Activated effector memory CD4-positive, alpha-beta T cell treated with Interleukin-2 at 50 U/mL for 16 hours (primary cell): ENCODE data around the gene EVI2A.
"Not testable (repeated sequence)": the region's sequence is repeated elsewhere in the genome, so short reads cannot be mapped to it uniquely, and the experiment has no call there.

Experiments used
- DNase-seq: peaks from one replicate; pipeline ENCODE4 v3.0.0-alpha.2; 2020

EVI2A gene, protein sequence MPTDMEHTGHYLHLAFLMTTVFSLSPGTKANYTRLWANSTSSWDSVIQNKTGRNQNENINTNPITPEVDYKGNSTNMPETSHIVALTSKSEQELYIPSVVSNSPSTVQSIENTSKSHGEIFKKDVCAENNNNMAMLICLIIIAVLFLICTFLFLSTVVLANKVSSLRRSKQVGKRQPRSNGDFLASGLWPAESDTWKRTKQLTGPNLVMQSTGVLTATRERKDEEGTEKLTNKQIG

DNA sequence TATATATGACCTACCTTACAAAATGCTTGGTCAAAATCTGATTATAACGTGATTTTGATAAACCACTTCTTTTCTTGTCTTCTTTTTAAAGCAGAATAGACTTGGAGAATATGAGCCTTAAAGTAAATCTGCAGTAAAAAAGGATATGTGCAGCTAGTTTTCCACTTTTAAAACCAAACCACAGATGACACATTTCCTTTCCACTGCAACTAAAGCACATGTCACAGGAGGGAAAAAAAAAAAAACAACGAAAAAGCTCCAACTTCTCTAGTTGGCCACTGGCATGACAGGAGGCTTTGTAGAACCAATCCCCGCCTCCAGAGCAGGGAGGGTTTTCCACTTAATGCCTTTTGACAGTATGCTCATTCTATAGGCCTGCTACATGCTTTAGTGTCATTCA lies at the start of gene EVI2A:
EVI2A (minus strand) TSS at position 142 of the 400 bp plus-strand sequence. CDS start 2,609 bp downstream, outside the sequence.
- peak; percentile 56 for DNase-seq

DNA sequence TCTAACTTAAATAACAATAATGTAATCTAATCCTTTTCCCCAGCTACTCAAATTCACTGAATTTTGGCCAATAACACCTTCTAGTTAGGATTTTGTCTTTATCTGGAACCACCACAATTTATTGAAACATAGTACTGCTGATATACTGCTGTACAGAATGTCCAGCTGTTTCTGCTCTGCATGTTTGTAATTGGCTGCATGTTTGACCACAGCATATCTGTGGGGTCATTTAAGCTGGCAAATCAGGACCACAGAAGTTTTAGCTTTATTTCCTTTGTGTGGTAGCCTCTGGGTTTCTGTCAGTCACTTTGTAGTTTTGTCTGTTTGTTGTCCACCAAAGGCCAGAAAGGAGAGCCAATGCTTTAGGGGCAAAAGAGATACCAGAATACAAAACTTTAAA lies 47.8 kb upstream of the EVI2A start:
- no peak for DNase-seq

DNA sequence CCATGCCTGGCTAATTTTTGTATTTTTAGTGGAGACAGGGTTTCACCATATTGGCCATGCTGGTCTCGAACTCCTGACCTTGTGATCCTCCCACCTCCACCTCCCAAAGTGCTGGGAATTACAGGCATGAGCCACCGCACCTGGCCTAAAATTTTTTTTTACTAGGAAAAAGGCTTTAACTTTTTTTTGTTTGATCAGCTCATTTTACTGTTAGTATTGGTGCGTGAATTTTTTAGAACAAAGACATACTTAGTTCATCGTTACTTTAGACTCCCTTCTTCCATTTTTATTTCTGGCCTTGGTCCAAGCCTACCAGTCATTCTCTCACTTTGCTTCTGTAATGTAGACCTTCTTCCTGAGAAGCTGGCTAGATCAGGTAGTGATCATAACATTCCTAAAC lies 44.7 kb upstream of the EVI2A start:
- DNase-seq = no peak

DNA sequence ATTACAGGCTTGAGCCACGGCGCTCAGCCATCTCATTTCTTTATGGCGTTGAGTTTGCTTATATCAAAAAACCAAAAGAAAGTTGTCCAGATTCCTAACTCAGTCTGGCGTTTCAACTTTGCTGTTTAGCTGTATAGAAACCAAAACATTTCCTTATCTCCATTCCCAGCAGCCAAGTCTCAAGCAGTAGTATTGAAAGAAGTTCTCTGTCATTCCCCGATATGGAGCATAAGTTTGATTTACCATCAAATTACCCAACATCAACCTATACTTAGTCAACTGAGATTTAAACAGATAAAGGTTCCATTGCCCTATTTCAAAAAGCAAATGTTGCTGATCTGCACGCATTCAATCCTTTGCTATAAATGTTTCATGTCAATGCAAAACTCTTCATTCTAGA lies 42.6 kb upstream of the EVI2A start:
- no peak for DNase-seq

DNA sequence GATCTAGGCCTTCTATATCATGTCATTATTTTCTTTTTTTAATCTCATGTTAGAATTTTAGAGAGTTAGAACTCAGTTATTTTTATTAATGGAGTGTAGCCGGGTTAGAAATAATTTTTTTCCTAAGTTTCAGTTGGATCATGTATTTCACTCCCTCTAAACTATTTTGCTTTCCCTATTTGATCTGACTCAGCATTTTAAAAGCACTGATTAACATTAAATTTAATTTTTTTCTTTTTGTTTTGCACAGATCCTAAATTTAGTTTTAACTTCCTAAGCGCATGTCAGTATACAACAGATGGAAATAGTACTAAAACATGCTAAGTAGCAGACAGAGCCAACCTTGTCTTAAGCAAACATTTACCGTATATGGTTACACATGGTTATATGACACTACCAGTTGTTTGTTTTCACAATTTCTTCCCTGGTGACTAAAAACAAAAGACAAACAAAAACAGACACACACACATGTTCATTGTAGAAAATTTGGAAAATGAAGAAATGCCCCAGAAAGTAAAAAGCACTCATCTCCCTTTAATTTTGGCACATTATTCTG lies 36.5 kb upstream of the EVI2A start:
- DNase-seq = no peak

DNA sequence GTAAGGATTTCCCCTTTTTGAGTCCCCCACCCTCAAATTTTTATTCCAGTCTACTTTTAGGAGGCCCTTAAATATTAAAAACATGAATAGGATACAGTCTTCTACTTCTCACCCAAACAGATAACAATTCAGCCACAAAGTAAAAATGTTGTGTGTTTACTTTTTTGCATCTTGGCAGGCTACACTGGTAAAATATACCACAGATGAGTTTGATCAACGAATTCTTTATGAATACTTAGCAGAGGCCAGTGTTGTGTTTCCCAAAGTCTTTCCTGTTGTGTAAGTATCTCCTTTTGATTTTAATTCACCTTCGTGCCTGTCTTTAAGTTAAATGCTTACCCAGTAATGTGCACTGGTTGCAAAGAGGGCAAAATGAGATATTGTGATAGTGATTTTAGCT lies 35.7 kb upstream of the EVI2A start:
- DNase-seq = no peak

DNA sequence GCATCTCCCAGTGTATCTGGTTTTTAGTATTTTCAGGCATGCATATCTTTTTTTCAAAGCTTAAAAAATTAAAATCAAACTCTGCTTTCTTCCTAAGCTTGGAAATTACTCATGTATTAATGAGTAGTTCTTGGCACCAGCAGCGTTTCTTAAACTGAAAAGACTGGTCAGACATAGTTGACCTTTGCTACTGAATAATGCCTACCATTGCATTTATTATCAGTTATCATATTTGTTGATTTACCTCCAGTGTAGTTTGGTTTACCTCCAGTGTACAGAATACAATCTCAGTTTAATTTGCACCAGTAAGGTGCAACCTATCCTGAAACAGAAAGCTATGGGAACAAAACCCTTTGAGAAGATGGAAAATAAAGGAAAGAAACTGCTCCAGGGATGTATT lies 34.5 kb upstream of the EVI2A start:
- no peak for DNase-seq

DNA sequence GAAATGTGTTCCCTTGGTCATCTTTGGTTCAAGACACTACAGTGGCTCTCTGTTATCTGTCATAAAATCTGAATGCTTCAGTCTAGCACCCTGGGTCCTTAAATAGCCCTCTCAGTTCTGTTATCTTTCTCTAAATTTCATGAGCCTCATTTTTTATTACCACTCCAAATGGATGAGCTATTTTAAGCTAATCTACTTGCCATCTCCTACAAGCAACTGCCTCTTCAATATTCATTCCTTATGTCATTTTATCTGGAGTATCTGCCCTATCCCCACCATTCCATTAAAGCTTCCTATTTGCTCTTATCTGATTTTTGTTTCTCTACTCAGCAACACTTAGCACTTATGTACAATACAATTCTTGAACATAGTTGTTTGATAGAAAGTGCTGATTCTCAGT lies 28.0 kb upstream of the EVI2A start:
- no peak for DNase-seq

DNA sequence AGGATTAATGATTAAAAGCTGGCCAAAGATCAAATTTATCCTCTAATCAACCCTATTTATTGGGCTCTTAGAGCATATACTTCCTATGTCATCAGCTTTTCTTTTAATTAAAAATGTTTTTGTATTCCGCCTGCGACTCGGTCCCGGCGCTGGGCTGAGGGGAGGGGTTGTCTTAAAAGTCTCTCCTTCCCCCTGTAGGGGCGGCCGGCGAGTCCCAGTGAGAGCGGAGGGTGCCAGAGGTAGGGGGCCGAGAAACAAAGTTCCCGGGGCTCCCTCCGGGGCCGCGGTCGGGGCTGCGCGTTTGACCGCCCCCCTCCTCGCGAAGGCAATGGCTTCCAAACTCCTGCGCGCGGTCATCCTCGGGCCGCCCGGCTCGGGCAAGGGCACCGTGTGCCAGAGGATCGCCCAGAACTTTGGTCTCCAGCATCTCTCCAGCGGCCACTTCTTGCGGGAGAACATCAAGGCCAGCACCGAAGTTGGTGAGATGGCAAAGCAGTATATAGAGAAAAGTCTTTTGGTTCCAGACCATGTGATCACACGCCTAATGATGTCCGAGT lies 23.8 kb upstream of the EVI2A start:
- DNase-seq = not testable (repeated sequence)

DNA sequence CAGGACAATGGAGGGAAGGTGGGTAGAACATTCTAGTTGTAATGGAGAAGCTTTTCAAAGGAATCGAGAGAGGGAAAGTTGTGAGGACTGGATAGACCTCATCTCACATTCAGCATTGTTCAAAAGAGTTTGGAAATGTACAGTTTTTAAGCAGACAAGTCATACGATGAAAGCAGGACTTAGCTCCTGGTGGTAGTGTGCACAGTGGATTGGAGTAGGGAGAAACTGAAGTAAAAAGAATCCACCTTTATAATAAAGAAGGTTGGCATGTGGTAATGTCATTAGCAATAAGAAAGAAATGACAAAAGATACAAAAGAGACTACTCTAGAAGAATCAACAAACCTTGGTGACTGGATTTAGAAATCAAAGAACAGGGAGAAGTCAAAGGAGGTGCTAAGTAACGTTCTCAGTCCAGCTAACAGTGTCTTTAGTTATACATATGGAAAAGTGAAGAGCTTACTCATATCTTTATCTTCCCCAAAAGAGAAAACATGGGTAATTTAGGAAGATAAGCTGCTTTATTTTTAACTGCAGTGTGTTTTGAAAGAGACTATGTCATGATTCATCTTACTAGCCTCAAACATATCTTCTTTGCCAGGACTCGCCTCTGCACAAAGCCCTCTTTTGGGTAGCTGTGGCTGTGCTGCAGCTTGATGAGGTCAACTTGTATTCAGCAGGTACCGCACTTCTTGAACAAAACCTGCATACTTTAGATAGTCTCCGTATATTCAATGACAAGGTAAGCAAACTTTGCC lies 18.7 kb upstream of the EVI2A start:
- no peak for DNase-seq

DNA sequence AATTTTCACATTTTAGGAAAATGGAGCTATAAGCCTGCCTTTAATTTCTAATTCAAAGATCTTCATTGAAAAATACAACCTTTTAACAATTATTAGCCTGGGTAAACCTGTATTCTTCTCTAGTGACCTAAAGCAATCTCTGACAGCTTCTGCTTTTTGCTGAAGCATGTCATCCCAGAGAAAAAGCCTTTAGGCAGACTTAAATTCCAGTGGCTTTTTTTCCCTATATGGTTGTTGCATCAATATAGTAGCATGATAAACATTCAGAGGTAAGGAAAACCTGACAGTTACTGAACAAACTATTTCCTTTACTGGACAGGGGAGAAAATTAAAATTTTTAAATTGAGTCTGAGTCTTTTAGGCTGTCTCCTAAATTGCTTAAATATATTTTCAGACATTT lies 7.8 kb upstream of the EVI2A start:
- no peak for DNase-seq

DNA sequence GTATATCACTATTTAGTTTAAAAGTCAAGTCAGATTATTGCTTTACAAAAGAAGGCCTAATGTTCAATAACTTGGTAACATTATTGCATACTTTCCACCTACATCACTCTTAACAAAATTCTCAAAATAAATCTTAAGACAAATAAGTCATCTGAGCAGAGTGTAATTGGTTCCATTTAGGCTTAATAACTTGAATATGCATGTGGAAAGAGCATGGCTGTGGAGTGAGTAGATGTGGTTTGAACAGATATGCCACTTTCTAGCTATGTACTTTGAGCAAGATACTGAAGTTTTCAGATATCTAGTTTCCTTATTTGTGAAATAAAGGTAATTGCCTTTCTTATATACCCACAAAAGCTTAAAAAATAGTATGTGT lies 6.7 kb upstream of the EVI2A start:
- DNase-seq = no peak

DNA sequence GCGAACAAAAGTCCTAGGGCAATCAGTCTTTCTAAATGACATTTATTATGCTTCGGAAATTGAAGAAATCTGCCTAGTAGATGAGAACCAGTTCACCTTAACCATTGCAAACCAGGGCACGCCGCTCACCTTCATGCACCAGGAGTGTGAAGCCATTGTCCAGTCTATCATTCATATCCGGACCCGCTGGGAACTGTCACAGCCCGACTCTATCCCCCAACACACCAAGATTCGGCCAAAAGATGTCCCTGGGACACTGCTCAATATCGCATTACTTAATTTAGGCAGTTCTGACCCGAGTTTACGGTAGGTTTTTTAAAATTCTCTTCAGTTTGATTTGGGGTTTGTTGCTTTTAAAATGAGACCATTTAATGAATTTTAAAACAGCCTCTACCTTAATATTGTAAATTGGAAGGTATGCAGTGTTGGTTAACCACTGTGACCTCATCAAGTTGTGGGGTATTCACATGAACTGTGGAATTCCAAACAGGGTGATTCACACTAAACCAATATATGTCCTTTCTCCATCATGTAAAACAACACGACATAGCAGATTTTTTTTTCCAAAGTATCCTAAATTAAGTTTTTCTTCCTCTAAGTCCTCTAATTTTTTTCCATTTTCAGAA lies 6.2 kb upstream of the EVI2A start:
- no peak for DNase-seq

DNA sequence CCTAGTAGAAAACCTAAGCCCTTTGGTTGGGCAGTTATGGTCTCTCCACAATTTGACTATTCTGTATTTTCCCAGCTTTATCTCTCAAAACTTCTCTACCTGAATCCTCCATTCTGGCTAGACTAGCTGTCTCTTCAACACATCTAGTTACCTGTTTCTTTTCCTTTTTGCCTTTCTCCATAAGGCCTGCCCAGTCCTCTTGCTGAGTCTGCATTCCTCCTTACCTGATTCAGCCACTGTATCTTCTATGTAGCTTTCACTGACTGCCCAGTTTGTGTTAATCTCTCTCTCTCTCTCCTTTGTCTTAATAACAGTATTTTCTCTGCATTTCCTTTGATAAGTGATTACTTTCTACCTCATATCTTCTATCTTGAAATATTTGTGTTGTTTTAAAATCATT lies 2.1 kb upstream of the EVI2A start:
- no peak for DNase-seq

DNA sequence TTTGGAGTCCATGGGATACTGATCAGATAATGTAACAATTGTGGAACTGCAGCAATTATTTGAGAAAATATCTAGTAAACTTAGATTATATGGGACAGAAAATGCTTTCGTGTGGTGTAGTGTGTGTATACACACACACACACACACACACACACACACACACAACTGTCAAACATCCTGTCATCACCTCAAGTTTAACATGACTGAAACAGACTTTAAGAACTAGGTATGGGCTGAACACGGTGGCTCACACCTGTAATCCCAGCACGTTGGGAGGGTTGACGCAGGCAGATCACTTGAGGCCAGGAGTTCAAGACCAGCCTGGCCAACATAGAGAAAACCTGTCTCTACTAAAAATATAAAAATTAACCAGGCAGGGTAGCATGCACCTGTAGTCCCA lies 544 bp upstream of the EVI2A start:
- no peak for DNase-seq

DNA sequence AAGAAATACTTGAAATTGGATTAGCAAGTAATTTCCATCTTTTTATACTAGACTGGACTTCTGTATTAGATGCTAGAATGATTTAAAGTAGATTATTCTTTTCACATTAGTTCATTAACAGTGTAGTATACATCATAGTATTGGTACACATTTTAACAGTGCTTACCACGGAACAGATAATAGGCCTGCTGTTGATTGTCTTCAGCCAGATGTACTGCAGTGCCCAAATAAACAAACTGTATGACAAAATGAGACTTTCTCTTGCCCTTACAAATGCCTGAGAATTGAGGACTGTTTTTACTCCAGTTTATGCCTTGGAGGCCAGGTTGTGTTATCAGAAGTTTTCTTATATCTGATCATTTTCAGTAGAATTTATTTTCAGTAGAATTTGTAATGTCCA lies 631 bp downstream of the EVI2A start:
- DNase-seq = no peak

DNA sequence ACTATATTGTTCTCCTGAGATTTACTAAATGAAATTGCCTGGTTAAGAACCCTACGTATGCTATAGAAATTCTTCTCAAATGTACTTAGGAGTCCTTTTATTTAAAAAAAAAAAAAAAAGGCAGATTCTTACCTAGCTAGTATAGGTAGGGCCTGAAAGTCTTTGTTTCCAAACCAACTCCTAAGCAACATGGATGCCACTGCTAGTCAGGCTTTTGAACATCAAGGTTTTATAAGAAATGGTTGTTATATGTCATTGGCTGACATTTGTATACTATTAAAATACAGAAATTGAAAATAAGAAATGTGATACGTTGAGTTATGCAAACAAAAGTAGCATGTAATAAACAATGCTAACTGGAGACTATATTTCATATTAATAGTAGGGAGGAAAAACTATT lies 1.2 kb downstream of the EVI2A start:
- no peak for DNase-seq

DNA sequence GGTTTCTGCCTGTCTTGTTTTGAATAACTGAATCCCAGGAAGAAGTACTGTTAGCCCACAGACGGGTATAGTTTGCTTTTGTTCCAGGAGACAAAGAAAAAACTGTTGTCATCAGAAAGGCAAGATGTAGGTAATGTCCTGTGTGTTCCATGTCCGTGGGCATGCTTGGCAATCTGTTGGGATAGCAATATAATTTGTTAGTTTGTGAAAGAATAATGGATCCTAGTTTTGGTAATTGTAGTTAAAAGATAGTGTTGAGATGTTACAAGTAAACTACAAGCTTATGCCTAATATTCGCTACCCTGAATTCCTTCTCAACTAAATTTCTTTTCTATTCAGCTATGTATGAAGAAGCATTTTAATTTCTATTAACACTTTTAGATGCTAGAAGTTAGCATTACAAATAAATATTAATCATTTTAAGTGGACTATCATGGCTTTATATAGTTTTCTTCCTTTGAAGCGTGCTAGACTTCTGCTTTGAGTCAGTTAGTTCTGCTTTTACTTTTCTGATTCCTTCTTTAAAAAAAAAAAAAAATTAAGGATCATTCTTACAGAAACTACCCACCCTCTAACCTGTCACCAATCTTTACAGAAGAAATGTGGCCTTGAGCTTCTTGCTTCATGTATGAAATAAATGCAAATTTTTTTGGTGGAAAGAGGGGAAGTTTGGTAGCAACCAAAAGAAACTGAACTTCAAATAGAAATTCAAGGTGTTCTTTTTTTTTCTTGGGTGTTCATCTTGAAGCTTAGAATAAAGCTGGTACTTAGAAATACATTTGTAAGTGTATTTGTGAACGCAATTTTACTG lies 2.4 kb downstream of the EVI2A start:
- no peak for DNase-seq

DNA sequence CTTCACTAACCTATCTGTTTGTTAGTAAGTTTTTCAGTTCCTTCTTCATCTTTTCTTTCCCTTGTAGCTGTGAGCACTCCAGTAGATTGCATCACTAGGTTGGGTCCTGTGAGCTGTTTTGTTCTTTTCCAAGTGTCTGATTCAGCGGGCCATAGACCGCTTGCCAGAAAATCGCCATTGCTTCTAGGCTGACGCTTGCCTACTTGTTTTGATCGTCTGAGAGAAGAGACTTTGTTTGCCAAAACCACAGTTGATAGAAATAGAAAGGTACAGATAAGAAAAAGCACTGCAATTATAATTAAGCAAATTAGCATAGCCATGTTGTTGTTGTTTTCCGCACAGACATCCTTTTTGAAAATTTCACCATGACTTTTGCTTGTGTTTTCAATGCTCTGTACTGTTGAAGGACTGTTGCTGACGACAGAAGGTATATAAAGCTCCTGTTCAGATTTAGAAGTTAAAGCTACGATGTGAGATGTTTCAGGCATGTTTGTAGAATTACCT lies 3.1 kb downstream of the EVI2A start:
- peak; percentile 51 for DNase-seq

DNA sequence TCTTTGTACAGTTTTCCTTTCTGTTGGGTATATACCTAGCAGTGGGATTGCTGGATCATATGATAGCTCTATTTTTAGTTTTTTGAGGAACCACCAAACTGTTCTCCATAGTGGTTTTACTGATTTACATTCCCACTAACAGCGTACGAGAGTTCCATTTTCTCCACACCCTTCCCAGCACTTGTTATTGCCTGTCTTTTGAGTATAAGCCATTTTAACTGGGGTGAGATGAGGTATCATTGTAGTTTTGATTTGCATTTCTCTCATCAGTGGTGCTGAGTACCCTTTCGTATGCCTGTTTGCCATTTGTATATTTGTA lies 6.7 kb downstream of the EVI2A start:
- no peak for DNase-seq

DNA sequence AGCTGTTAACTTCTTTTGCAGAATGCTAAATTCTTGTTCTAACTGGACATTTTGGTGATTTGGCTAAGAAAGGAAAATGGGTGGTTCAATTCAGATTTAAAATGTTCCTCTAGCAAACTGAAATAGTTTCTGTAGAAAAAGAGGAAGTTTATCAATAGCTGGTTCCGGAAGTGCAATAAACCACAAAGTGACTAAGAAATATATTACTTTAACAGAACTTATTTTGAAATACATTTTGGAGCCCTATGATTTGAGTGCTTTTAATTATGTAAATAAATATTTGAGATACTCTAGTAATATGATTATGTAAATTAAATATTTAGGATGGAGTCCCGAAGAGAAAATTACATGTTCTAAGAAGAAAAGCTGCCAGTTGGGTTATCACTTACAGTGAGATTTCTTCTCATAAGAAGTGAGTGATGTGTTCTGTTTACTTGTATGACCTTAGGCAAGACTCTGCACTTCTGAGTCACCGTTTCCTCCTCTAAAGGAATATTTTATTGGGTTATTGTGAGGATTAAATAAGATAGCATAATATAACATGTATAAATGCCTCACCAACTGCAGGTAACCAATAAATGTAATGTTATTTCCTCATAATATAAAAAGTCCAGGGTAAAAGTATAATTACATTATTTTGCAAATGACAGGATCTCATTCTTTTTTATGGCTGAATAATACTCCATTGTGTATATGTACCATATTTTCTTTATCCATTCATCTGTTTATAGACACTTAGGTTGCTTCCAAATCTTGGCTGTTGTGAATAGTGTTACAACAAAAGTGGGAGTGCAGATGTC lies 7.2 kb downstream of the EVI2A start, which contains the start of gene EVI2B:
EVI2B (minus strand) TSS at position 73 of the 800 bp plus-strand sequence. CDS start 8,445 bp downstream, outside the sequence.
- DNase-seq = no peak

DNA sequence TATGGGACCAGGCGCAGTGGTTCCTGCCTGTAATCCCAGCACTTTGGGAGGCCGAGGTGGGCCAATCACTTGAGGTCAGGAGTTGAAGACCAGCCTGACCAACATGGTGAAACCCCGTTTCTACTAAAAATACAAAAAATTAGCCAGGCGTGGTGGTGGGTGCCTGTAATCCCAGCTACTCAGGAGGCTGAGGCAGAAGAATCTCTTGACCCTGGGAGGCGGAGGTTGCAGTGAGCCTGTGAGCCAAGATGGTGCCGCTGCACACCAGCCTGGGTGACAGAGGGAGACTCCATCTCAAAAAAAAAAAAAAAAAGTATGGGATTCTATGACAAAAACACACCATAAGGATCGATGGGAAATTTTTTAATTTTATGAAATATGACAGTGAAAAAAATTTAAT lies 9.2 kb downstream of the EVI2A start:
- DNase-seq = peak; percentile 30
